Daoy (cell line): ENCODE results near the gene GRIP2. TPM values are rescaled to one million over a fixed set of nuclear protein-coding genes. Genes with fewer than 3 reads are reported as not detected.

Experiments used
- DNase-seq: peaks from one replicate; pipeline ENCODE4 v3.0.0-alpha.2; 2015; ENCODE audit warnings: low read depth
- total RNA-seq: library from RNA; depleted of rRNA; stranded (reverse); fragments of >200 nt; shearing (Covaris generic); gene quantifications from 2 replicates; pipeline ENCODE4 v1.2.3, GENCODE V29; 2014; rRNA removed

GRIP2 gene
- total RNA-seq, result not detected in 2 replicates

GRCh38 chr3:14539742-14540491 is at the start of gene GRIP2:
Gene GRIP2 (minus strand): TSS chr3:14540342. CDS start chr3:14540308, 34 bp downstream.
- DNase-seq, result no peak

- no peak for DNase-seq
These were observed 48.4 kb upstream of the GRIP2 start for GRCh38 chr3:14588425-14589112.

GRCh38 chr3:14587740-14588360 is 47.7 kb upstream of the GRIP2 start:
- peak; percentile 65 for DNase-seq

- no peak for DNase-seq
These were observed 46.5 kb upstream of the GRIP2 start for GRCh38 chr3:14586611-14587010.

GRCh38 chr3:14583548-14584091 is 43.5 kb upstream of the GRIP2 start:
- no peak for DNase-seq

- DNase-seq, result no peak
These were observed 41.9 kb upstream of the GRIP2 start for GRCh38 chr3:14582045-14582410.

GRCh38 chr3:14581334-14582044 is 41.3 kb upstream of the GRIP2 start:
- DNase-seq, result no peak

- no peak for DNase-seq
These were observed 37.8 kb upstream of the GRIP2 start for GRCh38 chr3:14577897-14578296.

- no peak for DNase-seq
These were observed 36.0 kb upstream of the GRIP2 start for GRCh38 chr3:14576163-14576562.

GRCh38 chr3:14574183-14574582 is 34.0 kb upstream of the GRIP2 start:
- DNase-seq, result no peak

- DNase-seq, result no peak
These were observed 33.6 kb upstream of the GRIP2 start for GRCh38 chr3:14573706-14574105.

- no peak for DNase-seq
These were observed 30.7 kb upstream of the GRIP2 start for GRCh38 chr3:14570864-14571263.

- no peak for DNase-seq
These were observed 29.9 kb upstream of the GRIP2 start for GRCh38 chr3:14570089-14570488.

- no peak for DNase-seq
These were observed 29.4 kb upstream of the GRIP2 start for GRCh38 chr3:14569474-14570000.

GRCh38 chr3:14568269-14568668 is 28.1 kb upstream of the GRIP2 start:
- DNase-seq, result no peak

- no peak for DNase-seq
These were observed 26.7 kb upstream of the GRIP2 start for GRCh38 chr3:14566812-14567211.

GRCh38 chr3:14565868-14566588 is 25.9 kb upstream of the GRIP2 start:
- DNase-seq, result peak; percentile 81

- DNase-seq, result no peak
These were observed 24.6 kb upstream of the GRIP2 start for GRCh38 chr3:14564741-14565140.

GRCh38 chr3:14563946-14564539 is 23.9 kb upstream of the GRIP2 start:
- no peak for DNase-seq

- DNase-seq, result no peak
These were observed 22.2 kb upstream of the GRIP2 start for GRCh38 chr3:14562121-14562890.
